Measurements from ENCODE around the gene HSP90AA1. TPM values are rescaled to one million over a fixed set of nuclear protein-coding genes. Genes with fewer than 3 reads are reported as not detected.
"Not testable (repeated sequence)": the region's sequence is repeated elsewhere in the genome, so short reads cannot be mapped to it uniquely, and the experiment has no call there.

The HSP90AA1 gene
- total RNA-seq, 2 donors from 2014 or later = 411 to 457 TPM

- H3K36me3 ChIP-seq = no peaks in the 10 kb centered on the region
- no peak overlapping the region for H3K27ac ChIP-seq
- H3K4me1 ChIP-seq = no peaks in the 10 kb centered on the region
- no peak for TF ChIP-seq CTCF (IDR thresholded peaks at IDR 0.05)
- no peaks in the 10 kb centered on the region for H3K27me3 ChIP-seq
- no peak for DNase-seq (ENCODE audit: low spot score)
- H3K4me3 ChIP-seq = no peak overlapping the region
- H3K9me3 ChIP-seq = no peaks in the 10 kb centered on the region
Measured at GRCh38 chr14:102124419-102124818, 37.6 kb upstream of the HSP90AA1 start.

GRCh38 chr14:102121567-102121966 is 34.7 kb upstream of the HSP90AA1 start:
- DNase-seq (ENCODE audit: low spot score) = no peak
- Histone ChIP-seq H3K27ac (no peak overlapping the region), H3K27me3 (no peaks in the 10 kb centered on the region), H3K4me3 (no peak overlapping the region), H3K9me3 (no peaks in the 10 kb centered on the region), H3K36me3 (no peaks in the 10 kb centered on the region), H3K4me1 (no peaks in the 10 kb centered on the region)
- TF ChIP-seq CTCF (IDR thresholded peaks at IDR 0.05) = no peak

- no peak for DNase-seq (ENCODE audit: low spot score)
- Histone ChIP-seq H3K27ac (no peak overlapping the region), H3K36me3 (no peaks in the 10 kb centered on the region), H3K27me3 (no peaks in the 10 kb centered on the region), H3K9me3 (no peaks in the 10 kb centered on the region), H3K4me3 (no peak overlapping the region), H3K4me1 (no peaks in the 10 kb centered on the region)
- no peak for TF ChIP-seq CTCF (IDR thresholded peaks at IDR 0.05)
Measured at GRCh38 chr14:102120888-102121287, 34.0 kb upstream of the HSP90AA1 start.

GRCh38 chr14:102117852-102118251 is 31.0 kb upstream of the HSP90AA1 start:
- H3K4me1 ChIP-seq = no peaks in the 10 kb centered on the region
- H3K4me3 ChIP-seq = no peak overlapping the region
- no peaks in the 10 kb centered on the region for H3K9me3 ChIP-seq
- H3K36me3 ChIP-seq = no peaks in the 10 kb centered on the region
- no peak for DNase-seq (ENCODE audit: low spot score)
- H3K27ac ChIP-seq = no peak overlapping the region
- TF ChIP-seq CTCF (IDR thresholded peaks at IDR 0.05) = no peak
- H3K27me3 ChIP-seq = no peaks in the 10 kb centered on the region

GRCh38 chr14:102116361-102117180 is 29.7 kb upstream of the HSP90AA1 start:
- Histone ChIP-seq H3K4me3 (no peak overlapping the region), H3K27ac (no peak overlapping the region), H3K4me1 (no peaks in the 10 kb centered on the region), H3K36me3 (no peaks in the 10 kb centered on the region), H3K27me3 (no peaks in the 10 kb centered on the region), H3K9me3 (no peaks in the 10 kb centered on the region)
- TF ChIP-seq CTCF (IDR thresholded peaks at IDR 0.05) = no peak
- DNase-seq (ENCODE audit: low spot score) = no peak

GRCh38 chr14:102111101-102111500 is 24.3 kb upstream of the HSP90AA1 start:
- H3K36me3 ChIP-seq = no peaks in the 10 kb centered on the region
- no peak for TF ChIP-seq CTCF (IDR thresholded peaks at IDR 0.05)
- no peak overlapping the region for H3K4me3 ChIP-seq
- H3K9me3 ChIP-seq = no peaks in the 10 kb centered on the region
- no peak for DNase-seq (ENCODE audit: low spot score)
- H3K4me1 ChIP-seq = no peaks in the 10 kb centered on the region
- H3K27me3 ChIP-seq = no peaks in the 10 kb centered on the region
- no peak overlapping the region for H3K27ac ChIP-seq

GRCh38 chr14:102109332-102109731 is 22.5 kb upstream of the HSP90AA1 start:
- not testable (repeated sequence) for DNase-seq (ENCODE audit: low spot score); H3K27ac ChIP-seq; H3K27me3 ChIP-seq; H3K4me1 ChIP-seq; H3K4me3 ChIP-seq; H3K36me3 ChIP-seq; H3K9me3 ChIP-seq

Measured in right atrium auricular region (tissue), 2 donors.